ENCODE results near the gene L2HGDH. TPM values are rescaled to one million over a fixed set of nuclear protein-coding genes. Genes with fewer than 3 reads are reported as not detected.

The L2HGDH gene
- total RNA-seq, 1 experiment from 2014 or later = 25.0 TPM

DNA sequence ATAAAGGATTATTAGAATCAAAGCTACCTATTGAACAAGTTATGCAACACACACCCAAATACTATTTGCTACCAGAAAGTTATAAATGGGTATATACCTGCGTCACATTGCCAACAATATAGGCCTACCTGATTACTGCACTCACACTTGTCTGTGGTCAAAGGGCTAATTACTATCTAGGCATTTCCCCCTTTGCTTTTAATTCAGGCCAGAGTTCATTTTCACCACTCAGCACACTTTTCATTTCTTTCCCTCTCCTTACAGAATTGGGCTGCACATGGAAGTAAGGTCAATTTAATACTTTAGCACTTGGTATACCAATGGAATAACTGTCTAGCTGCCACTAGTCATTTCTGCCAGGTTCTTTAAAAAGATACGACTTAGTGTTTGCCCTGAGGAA lies 82.3 kb downstream of the L2HGDH start:
- Mint-ChIP-seq H3K27me3 (ENCODE audit: insufficient read depth, unreplicated experiment) (no peaks in the 10 kb centered on the region), H3K9me3 (ENCODE audit: unreplicated experiment) (no peaks in the 10 kb centered on the region), H3K4me1 (ENCODE audit: low read depth, unreplicated experiment) (no peaks in the 10 kb centered on the region), H3K27ac (ENCODE audit: unreplicated experiment) (no peak overlapping the region), H3K36me3 (ENCODE audit: insufficient read depth, unreplicated experiment) (peaks cover 5% of the 10 kb centered on the region), H3K4me3 (ENCODE audit: unreplicated experiment) (peak overlapping the region; percentile 87)
- peak overlapping the region; percentile 76 for H3K4me3 ChIP-seq (ENCODE audit: low read depth, low read length)
- POLR2A ChIA-PET = no interaction called here
- intact Hi-C loops (cut with micrococcal nuclease; ENCODE audit: unreplicated experiment) = loop anchor here (5.0 to 10.0 kb wide), 2 partner anchors 83 to 375 kb away; partner anchors contain the start of genes DMAC2L, L2HGDH and NEMF
- H3K4me1 ChIP-seq = peaks cover 6% of the 10 kb centered on the region; the same call in 1 of the 2 replicates
- TF ChIP-seq, protein P1, sequence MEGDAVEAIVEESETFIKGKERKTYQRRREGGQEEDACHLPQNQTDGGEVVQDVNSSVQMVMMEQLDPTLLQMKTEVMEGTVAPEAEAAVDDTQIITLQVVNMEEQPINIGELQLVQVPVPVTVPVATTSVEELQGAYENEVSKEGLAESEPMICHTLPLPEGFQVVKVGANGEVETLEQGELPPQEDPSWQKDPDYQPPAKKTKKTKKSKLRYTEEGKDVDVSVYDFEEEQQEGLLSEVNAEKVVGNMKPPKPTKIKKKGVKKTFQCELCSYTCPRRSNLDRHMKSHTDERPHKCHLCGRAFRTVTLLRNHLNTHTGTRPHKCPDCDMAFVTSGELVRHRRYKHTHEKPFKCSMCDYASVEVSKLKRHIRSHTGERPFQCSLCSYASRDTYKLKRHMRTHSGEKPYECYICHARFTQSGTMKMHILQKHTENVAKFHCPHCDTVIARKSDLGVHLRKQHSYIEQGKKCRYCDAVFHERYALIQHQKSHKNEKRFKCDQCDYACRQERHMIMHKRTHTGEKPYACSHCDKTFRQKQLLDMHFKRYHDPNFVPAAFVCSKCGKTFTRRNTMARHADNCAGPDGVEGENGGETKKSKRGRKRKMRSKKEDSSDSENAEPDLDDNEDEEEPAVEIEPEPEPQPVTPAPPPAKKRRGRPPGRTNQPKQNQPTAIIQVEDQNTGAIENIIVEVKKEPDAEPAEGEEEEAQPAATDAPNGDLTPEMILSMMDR (IDR thresholded peaks at IDR 0.05; ENCODE audit: insufficient read depth in 1 of 2, low read depth in 1 of 2, low read length in 1 of 2, severe bottlenecking in 1 of 2, unreplicated experiment in 1 of 2) = no peak
- no peak for DNase-seq
- CTCF ChIA-PET = no interaction called here
- H3K9me3 ChIP-seq = no peaks in the 10 kb centered on the region
- BruUV-seq (replicated peaks) = TSS peak; percentile 49
- H3K27me3 ChIP-seq (replicated peaks; ENCODE audit: control insufficient read depth, insufficient read depth, low read length) = no peaks in the 10 kb centered on the region
- H3K36me3 ChIP-seq (ENCODE audit: control insufficient read depth, insufficient read depth, low read length) = no peaks in the 10 kb centered on the region

DNA sequence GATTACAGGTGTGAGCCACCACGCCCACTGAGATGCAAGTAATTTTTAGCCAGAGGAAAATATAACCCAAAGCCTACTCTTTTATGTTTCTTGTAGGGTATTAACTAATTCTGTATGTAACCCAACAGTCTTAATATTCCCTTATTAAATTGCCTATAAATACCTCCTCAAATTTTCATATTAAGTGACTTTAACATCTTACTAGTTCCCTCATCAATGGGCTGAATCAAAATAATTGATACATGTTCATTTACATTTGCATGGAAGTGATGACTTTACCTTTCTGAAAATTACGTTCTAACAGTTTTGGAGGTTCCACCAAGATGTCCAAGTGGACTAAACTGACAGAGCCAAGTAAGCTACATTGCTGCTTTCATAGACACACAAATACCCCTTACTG lies 83.7 kb downstream of the L2HGDH start:
- no peak for DNase-seq
- intact Hi-C loops (cut with micrococcal nuclease; ENCODE audit: unreplicated experiment) = no loop called here
- Histone ChIP-seq H3K9me3 (no peaks in the 10 kb centered on the region), H3K36me3 (ENCODE audit: control insufficient read depth, insufficient read depth, low read length) (no peaks in the 10 kb centered on the region), H3K27me3 (replicated peaks; ENCODE audit: control insufficient read depth, insufficient read depth, low read length) (no peaks in the 10 kb centered on the region), H3K4me1 (peaks cover 6% of the 10 kb centered on the region; the same call in 1 of the 2 replicates), H3K4me3 (ENCODE audit: low read depth, low read length) (no peak overlapping the region)
- TF ChIP-seq, protein P1 (IDR thresholded peaks at IDR 0.05; ENCODE audit: insufficient read depth in 1 of 2, low read depth in 1 of 2, low read length in 1 of 2, severe bottlenecking in 1 of 2, unreplicated experiment in 1 of 2) = no peak
- H3K4me1 Mint-ChIP-seq (ENCODE audit: low read depth, unreplicated experiment) = no peaks in the 10 kb centered on the region
- POLR2A ChIA-PET = no interaction called here
- H3K27ac Mint-ChIP-seq (ENCODE audit: unreplicated experiment) = no peak overlapping the region
- no peaks in the 10 kb centered on the region for H3K9me3 Mint-ChIP-seq (ENCODE audit: unreplicated experiment)
- no peaks in the 10 kb centered on the region for H3K27me3 Mint-ChIP-seq (ENCODE audit: insufficient read depth, unreplicated experiment)
- H3K36me3 Mint-ChIP-seq (ENCODE audit: insufficient read depth, unreplicated experiment) = peaks cover 5% of the 10 kb centered on the region
- H3K4me3 Mint-ChIP-seq (ENCODE audit: unreplicated experiment) = no peak overlapping the region
- no TSS peak for BruUV-seq (replicated peaks)
- CTCF ChIA-PET = no interaction called here

DNA sequence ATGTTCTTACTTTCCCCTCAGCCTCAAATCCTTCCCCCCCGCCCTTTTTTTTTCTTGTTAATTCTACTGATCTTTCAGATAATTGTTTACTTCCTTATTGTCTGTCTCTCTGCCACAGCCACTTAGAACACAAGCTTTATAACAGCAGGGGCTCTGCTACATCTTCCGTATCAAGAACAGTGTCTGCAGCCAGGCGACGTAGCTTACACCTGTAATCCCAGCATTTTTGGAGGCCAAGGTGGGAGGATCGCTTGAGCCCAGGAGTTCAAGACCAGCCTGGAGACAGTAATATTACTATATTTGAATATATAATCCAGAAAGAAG lies 86.1 kb downstream of the L2HGDH start:
- Mint-ChIP-seq H3K4me1 (ENCODE audit: low read depth, unreplicated experiment) (no peaks in the 10 kb centered on the region), H3K4me3 (ENCODE audit: unreplicated experiment) (no peak overlapping the region), H3K36me3 (ENCODE audit: insufficient read depth, unreplicated experiment) (no peaks in the 10 kb centered on the region), H3K27ac (ENCODE audit: unreplicated experiment) (no peak overlapping the region), H3K9me3 (ENCODE audit: unreplicated experiment) (no peaks in the 10 kb centered on the region), H3K27me3 (ENCODE audit: insufficient read depth, unreplicated experiment) (no peaks in the 10 kb centered on the region)
- BruUV-seq (replicated peaks) = no TSS peak
- ChIA-PET POLR2A (no interaction called here), CTCF (interaction anchor here (0.6 kb wide), 1 partner anchor 550 kb away, joined by 3 read pairs; no protein-coding TSS in a partner anchor)
- Histone ChIP-seq H3K9me3 (no peaks in the 10 kb centered on the region), H3K4me3 (ENCODE audit: low read depth, low read length) (no peak overlapping the region), H3K36me3 (ENCODE audit: control insufficient read depth, insufficient read depth, low read length) (no peaks in the 10 kb centered on the region), H3K27me3 (replicated peaks; ENCODE audit: control insufficient read depth, insufficient read depth, low read length) (no peaks in the 10 kb centered on the region), H3K4me1 (peaks cover 6% of the 10 kb centered on the region; the same call in 1 of the 2 replicates)
- intact Hi-C loops (cut with micrococcal nuclease; ENCODE audit: unreplicated experiment) = no loop called here
- TF ChIP-seq, protein P1 (IDR thresholded peaks at IDR 0.05; ENCODE audit: insufficient read depth in 1 of 2, low read depth in 1 of 2, low read length in 1 of 2, severe bottlenecking in 1 of 2, unreplicated experiment in 1 of 2) = no peak
- no peak for DNase-seq
